Renal cortical epithelial cell (primary cell): ENCODE measurements around the gene PHLDB3. TPM values are rescaled to one million over a fixed set of nuclear protein-coding genes. Genes with fewer than 3 reads are reported as not detected.
"Not testable (repeated sequence)": the region's sequence is repeated elsewhere in the genome, so short reads cannot be mapped to it uniquely, and the experiment has no call there.

Experiments
- DNase-seq: peaks from one replicate; pipeline ENCODE4 v3.0.0-alpha.2; 2011; ENCODE audit warnings: low read depth
- total RNA-seq: library from RNA; depleted of rRNA; stranded (reverse); fragments of >200 nt; gene quantifications from 2 replicates; pipeline ENCODE4 v1.2.3, GENCODE V29; 2014

Gene PHLDB3
- total RNA-seq, 1 donor from 2014 or later: 12.3 TPM

DNA sequence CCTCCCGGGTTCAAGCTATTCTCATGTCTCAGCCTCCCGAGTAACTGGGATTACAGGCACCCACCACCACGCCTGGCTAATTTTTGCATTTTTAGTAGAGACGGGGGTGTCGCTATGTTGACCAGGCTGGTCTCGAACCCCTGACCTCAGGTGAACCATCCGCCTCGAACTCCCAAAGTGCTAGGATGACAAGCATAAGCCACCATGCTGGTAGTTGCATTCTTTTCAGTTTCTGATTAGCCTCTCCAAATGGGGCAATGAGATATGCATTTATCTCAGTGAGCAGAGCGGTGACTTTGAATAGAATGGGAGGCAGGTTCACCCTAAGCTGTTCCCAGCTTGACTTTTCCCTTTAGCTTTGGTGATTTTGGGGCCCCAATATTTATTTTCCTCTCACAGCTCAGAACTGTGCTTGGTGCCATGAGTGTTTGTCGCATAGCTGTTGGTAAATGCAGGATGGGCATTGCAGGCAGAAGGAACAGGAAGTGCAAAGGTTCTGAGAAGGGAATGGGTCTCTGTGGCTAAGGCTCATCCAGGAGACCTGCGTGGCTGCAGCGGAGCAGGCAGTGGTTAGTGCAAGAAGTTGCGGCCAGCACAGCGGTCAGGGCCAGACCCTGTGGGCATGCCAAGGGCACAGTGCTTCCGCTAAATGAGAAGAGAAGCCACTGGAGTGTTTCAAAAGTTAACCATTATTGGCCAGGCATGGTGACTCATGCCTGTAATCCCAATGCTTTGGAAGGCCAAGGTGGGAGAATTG is 59.8 kb downstream of the PHLDB3 start:
- DNase-seq: peak; percentile 92

DNA sequence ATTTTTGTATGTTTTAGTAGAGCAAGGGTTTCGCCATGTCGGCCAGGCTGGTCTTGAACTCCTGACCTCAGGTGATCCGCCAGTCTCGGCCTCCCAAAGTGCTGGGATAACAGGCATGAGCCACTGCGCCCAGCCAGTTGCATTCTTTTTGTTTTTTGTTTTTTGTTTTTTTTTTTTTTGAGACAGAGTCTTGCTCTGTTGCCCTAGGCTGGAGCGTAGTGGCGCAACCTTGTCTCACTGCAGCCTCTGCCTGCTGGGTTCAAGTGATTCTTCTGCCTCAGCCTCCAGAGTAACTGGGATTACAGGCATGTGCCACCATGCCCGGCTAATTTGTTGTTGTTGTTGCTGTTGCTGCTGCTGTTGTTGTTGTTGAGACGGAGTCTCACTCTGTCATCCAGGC is 60.5 kb downstream of the PHLDB3 start:
- not testable (repeated sequence) for DNase-seq

DNA sequence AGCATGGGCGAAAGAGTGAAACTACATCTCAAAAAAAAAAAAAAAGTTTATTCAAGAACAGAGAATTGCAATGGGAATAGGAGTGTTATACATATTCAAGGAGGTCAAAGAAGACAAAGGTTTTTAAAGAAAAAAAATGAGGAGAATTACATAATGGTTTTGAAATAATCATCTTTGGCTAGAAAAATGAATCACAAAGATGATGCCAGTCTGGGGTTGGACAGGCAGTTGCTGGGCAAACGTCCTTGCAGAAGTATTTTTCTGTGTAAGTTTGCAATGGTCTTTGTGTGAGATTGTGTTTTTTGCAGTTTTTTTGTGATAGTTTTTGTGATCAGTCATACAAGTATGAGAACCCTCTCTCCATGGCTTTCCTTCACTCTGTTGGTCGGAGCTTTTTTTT is 62.8 kb downstream of the PHLDB3 start:
- DNase-seq: no peak

DNA sequence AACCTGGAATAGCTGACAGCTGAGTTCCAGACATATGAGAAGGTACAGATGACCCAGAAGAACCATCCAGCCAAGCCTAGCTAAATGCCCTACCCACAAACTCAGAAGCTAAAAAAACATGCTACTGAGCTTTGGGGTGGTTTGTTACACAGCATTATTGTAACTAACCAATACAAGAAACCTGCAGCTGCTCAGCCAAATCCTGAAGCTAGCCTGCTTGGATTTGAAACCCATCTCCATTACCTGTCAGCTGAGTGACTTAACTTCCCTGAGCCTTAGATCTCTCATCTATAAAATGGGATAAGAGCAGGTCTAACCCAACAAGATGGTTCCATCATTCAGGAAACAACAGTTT is 64.9 kb downstream of the PHLDB3 start:
- no peak for DNase-seq

DNA sequence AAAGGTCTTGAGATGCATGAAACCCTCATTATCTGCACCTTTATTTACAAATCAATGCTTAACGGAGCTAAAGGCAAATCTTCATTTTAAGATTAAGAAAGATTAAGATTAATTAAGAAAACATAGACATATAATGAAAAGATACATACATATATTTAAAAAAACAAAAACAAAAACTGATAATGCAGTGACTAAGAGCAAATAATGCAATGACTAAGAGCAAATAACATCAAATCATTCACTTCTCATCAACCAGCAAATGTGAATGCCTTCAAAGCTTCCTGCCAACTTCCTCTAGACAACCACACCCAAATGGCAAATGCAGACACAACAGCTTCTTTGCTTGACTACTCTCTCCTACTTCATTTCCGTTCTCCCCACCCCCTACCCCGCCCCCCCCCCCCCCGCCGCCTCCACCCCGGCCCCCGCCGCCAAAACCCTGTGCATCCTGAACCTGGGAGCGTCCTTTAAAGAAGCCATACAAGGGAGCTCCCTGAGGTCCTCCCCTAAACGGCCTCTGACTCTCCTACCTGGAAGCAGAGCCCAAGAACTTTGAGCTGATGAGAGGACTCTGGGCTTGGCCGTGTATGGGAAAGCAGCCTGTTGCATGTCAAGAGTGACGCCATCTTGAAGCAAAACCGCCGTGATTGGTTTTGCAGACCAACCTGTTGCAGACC is 65.4 kb downstream of the PHLDB3 start:
- DNase-seq: peak; percentile 61

DNA sequence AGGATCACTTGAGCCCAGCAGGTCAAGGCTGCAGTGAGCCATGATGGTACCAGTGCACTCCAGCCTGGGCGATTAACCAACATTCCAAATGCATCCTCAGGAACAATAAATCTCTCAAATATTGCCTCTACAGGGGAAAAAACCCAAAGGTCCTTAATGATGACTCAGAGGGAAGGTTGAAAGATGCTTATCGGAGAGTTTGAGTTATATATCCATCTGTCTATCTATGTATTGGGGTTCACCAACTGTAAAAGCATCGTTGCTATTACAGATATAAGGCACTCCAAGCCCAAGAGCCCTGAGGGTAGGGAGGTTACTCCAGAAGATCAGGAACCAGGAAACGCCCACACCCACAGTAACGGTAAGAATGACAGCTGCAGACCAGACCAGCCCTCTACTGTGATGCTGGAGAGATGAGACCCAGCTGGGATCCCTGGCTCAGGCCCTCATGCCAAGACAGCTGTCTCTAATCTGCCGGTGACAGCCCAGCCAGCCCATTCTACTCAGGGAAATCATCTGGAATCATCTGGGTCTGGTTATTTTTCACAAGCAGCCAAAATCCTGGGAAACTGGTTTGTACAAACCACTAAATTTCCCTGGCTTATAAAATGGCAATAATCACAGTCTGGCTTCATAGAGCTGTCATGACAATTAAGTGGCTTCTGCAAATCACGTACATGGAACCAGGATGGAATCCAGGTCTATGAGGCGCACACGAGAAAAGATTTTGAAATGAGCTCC is 66.1 kb downstream of the PHLDB3 start:
- no peak for DNase-seq

DNA sequence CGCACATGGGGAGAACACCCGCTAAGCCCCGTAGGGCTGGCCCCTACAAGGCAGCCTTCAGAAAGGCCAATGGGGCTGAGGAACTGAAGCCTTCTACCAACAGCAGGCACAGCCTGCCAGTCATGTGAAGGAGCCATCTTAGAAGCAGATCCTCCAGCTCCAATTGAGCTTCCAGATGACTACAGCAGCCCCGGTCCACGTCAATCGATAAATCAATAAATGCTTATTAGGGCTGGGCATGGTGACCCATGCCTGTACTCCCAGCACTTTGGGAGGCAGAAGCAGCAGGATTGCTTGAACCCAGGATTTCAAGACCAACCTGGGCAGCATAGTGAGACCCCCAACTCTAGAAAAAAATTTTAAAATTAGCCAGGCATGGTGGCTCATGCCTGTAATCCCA is 66.8 kb downstream of the PHLDB3 start:
- no peak for DNase-seq

DNA sequence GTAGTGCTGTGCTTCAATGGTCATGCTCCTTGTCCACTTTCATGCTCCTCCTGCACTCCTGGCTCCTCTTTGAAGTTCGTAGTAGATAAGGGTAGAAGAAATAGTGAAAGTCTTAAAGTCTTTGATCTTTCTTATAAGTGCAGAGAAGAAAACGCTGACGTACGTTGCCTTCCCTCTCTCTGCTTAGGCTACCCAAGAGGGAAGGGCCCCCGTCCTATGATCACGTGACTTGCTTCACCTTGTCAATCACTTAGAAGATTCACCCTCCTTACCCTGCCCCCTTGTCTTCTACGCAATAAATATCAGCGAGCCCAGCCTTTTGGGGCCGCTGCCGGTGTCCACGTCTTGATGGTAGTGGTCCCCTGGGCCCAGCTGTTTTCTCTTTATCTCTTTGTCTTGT is 67.3 kb downstream of the PHLDB3 start:
- not testable (repeated sequence) for DNase-seq

DNA sequence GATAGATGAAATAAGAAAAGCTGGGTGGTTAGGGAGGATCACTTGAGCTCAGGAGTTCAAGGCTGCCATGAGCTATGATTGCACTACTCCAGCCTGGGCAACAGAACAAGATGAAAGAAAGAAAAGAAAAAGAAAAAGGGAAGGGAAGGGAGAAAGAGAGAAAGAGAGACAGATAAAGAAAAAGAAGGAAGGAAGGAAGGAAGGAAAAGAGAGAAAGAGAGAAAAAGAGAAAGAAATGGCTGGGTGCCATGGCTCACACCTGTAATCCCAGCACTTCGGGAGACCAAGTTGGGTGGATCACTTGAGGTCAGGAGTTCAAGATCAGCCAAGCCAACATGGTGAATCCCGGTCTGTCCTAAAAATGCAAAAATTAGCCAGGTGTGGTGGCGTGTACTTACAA is 68.8 kb downstream of the PHLDB3 start:
- DNase-seq: no peak

DNA sequence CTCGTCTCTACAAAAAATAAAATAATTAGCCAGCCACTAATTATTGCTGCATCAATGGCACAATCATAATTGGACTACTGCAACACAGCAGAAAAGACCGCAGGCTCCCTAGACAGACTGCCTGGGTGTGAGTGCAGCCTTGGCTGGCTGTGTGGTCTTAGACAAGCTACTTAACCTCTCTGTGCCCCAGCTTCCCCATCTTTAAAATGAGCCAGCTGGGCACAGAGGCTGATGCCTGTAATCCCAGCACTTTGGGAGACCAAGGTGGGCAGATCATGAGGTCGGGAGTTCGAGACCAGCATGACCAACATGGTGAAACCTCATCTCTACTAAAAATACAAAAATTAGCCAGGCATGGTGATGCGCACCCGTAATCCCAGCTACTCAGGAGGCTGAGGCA is 70.9 kb downstream of the PHLDB3 start:
- DNase-seq: no peak

DNA sequence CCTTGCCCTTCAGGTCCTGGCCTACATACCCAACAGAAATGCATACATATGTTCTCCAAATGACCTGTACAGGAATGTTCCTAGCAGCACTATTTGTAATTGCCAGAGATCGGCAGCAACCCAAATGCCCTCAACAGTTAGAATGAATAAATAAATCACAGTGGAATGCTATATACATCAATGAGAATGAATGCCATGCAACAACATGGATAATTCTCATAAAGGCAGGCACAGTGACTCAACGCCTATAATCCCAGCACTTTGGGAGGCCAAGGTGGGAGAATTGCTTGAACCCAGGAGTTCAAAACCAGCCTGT is 71.2 kb downstream of the PHLDB3 start:
- DNase-seq: no peak

DNA sequence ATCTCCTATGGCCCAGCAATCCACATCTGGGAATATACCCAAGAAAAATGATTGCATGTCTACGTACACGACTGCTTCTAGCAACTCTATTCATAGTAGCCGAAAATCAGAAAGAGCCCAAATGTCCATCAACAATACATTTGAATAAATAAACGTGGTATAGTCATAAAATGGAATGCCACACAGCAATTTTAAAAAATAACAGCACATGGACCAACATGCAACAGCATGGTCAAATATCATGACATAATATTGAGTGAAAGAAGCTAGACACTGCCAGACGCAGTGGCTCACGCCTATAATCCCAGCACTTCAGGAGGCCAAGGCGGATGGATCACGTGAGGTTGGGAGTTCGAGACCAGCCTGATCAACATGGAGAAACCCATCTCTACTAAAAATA is 73.6 kb downstream of the PHLDB3 start:
- DNase-seq: no peak

DNA sequence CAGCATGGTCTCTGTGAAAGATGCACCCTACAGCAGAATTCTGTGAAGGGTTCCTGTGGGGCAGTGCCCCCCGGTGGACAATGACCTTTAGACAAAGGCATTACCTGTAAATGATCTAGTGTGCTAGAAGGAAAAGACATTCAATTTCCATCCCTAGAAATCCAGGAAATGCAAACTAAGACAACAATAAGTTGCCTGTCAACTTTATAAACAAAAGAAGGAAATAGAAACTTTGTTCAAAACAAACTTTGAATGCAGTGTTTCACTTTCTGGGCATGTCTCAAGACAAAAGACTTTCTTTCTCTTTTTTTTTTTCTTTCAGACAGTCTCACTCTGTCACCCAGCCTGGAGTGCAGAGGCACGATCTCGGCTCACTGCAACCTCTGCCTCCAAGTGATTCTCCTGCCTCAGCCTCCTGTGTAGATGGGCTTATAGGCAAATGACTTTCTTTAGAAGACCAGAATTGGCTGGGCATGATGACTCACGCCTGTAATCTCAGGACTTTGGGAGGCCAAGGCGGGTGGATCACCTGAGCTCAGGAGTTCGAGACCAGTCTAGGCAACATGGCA is 74.3 kb downstream of the PHLDB3 start:
- DNase-seq: peak; percentile 22

DNA sequence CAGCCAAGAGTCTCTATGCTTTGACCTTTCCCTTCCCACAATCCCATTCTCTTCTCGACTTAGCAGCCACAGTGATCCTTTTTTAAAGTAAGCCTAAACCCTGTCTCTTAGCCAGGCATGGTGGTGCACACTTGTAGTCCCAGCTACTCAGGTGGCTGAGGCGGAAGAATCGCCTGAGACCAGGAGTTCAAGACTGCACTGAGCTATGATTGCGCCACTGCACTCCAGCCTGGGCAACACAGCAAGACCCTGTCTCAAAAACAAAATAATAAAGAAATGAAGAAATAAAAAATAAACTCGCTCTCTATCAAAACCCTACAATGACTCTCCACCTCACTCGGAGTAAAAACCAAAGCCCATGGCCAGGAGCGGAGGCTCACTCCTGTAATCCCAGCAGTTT is 75.2 kb downstream of the PHLDB3 start:
- DNase-seq: no peak

DNA sequence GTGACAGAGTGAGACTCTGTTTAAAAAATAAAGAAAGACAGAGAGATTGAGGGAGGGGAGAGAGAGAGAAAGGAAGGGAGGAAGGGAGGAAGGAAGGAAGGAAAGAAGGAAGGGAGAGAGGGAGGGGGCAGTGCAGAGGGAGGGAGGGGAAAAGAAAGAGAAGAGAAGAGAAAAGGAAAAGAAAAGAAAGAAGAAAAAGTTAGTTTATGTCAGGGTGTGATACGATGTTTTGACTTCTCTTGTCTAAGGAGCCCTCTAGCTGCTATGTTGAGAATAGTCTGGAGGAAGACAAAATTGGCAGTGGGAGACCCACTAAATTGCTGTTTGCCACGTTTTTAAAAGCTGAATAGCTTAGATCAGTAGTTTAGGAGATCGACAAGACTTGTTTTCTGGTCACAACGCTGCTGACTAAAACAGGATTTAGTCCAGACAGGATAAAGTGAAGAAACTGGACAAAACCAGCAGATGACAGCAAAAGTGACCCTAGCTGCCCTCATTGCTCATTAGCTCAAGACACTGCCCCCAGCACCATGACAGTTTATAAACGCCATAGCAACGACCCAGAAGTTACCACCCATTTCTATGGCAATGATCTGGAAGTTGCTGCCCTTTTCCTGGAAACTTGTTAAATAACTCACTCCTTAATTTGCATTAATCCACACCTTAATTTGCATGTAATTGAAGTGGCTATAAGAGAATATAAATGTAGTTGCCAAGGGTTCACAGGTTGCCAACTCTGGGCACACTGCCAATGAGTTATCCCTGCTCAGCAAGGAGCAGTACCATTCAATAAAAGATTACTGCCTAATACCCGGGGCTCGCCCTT is 78.8 kb downstream of the PHLDB3 start:
- peak; percentile 83 for DNase-seq

Other genes with a start within 250 kb of the PHLDB3 start
- gene PSG9, start 235.2 kb downstream of the PHLDB3 start, total RNA-seq: 1.1 and 2.1 TPM in 2 replicates
- gene CD177, start 151.1 kb downstream of the PHLDB3 start, total RNA-seq: 1.7 and 2.5 TPM in 2 replicates
- gene TEX101, start 89.9 kb downstream of the PHLDB3 start, total RNA-seq: not detected in 2 replicates
- gene LYPD3, start 39.1 kb downstream of the PHLDB3 start, total RNA-seq: 0.20 TPM in 1 of 2 replicates, not detected in the other
- 144 and 213 TPM in 2 replicates for gene ETHE1, start 22.5 kb upstream of the PHLDB3 start, total RNA-seq
- 0.25 TPM in 1 of 2 replicates, not detected in the other for gene ZNF575, start 28.4 kb upstream of the PHLDB3 start, total RNA-seq
- 15.6 and 16.7 TPM in 2 replicates for gene XRCC1, start 70.8 kb upstream of the PHLDB3 start, total RNA-seq
- 0.52 and 2.2 TPM in 2 replicates for gene PINLYP, start 71.1 kb upstream of the PHLDB3 start, total RNA-seq
- gene IRGQ, start 91.4 kb upstream of the PHLDB3 start, total RNA-seq: 41.7 and 64.6 TPM in 2 replicates
- gene ZNF576, start 91.8 kb upstream of the PHLDB3 start, total RNA-seq: 10.1 and 12.3 TPM in 2 replicates
- gene SRRM5, start 107.3 kb upstream of the PHLDB3 start, total RNA-seq: 0.05 TPM in 1 of 2 replicates, not detected in the other
- gene ZNF428, start 114.9 kb upstream of the PHLDB3 start, total RNA-seq: 30.1 and 34.6 TPM in 2 replicates
- 6.6 and 36.4 TPM in 2 replicates for gene CADM4, start 135.1 kb upstream of the PHLDB3 start, total RNA-seq
- 21.0 and 180 TPM in 2 replicates for gene PLAUR, start 165.4 kb upstream of the PHLDB3 start, total RNA-seq
- gene IRGC, start 211.3 kb upstream of the PHLDB3 start, total RNA-seq: not detected in 2 replicates